Islet precursor cell (in vitro differentiated cells): Measurements from ENCODE around the gene ABCC4.

Experiments used
- DNase-seq: peaks from one replicate; pipeline ENCODE4 v3.0.0-alpha.2; 2018

ABCC4 gene

GRCh38 chr13:94978516-94978915 lies 322.7 kb downstream of the ABCC4 start:
- DNase-seq = no peak

- no peak for DNase-seq
These were observed 327.0 kb downstream of the ABCC4 start for GRCh38 chr13:94974015-94974951.

GRCh38 chr13:94972262-94972661 lies 329.0 kb downstream of the ABCC4 start:
- DNase-seq = no peak
